HS-27A (cell line): ENCODE results near the gene STAT5A.
"Not testable (repeated sequence)": the region's sequence is repeated elsewhere in the genome, so short reads cannot be mapped to it uniquely, and the experiment has no call there.

ENCODE experiments used
- DNase-seq: peaks from one replicate; pipeline ENCODE4 v3.0.0-alpha.2; 2012; ENCODE audit warnings: low read depth, missing footprints

STAT5A gene

GRCh38 chr17:42287977-42288802 lies at the start of gene STAT5A:
Gene STAT5A (plus strand): TSS chr17:42288498. CDS start chr17:42289412, 914 bp downstream.
- no peak for DNase-seq

GRCh38 chr17:42239576-42239975 lies 48.7 kb upstream of the STAT5A start:
- DNase-seq: not testable (repeated sequence)

- DNase-seq: no peak
These were observed 48.1 kb upstream of the STAT5A start for GRCh38 chr17:42240201-42240600.

GRCh38 chr17:42240863-42241262 lies 47.4 kb upstream of the STAT5A start:
- not testable (repeated sequence) for DNase-seq

- DNase-seq: no peak
These were observed 46.4 kb upstream of the STAT5A start for GRCh38 chr17:42241871-42242270.

- no peak for DNase-seq
These were observed 44.8 kb upstream of the STAT5A start for GRCh38 chr17:42243493-42243982.

- not testable (repeated sequence) for DNase-seq
These were observed 44.2 kb upstream of the STAT5A start for GRCh38 chr17:42244116-42244515.

- not testable (repeated sequence) for DNase-seq
These were observed 43.1 kb upstream of the STAT5A start for GRCh38 chr17:42245183-42245582.

- DNase-seq: no peak
These were observed 41.8 kb upstream of the STAT5A start for GRCh38 chr17:42246515-42246914.

GRCh38 chr17:42247734-42248133 lies 40.6 kb upstream of the STAT5A start:
- DNase-seq: no peak

GRCh38 chr17:42248351-42249179 lies 39.7 kb upstream of the STAT5A start:
- DNase-seq: no peak

- DNase-seq: no peak
These were observed 38.4 kb upstream of the STAT5A start for GRCh38 chr17:42249681-42250446.

GRCh38 chr17:42251115-42251514 lies 37.2 kb upstream of the STAT5A start:
- DNase-seq: no peak

GRCh38 chr17:42252597-42253550 lies 35.4 kb upstream of the STAT5A start:
- DNase-seq: no peak

- DNase-seq: no peak
These were observed 34.7 kb upstream of the STAT5A start for GRCh38 chr17:42253578-42253977.

GRCh38 chr17:42255445-42255844 lies 32.9 kb upstream of the STAT5A start:
- DNase-seq: no peak

GRCh38 chr17:42260318-42260717 lies 28.0 kb upstream of the STAT5A start:
- DNase-seq: no peak

- not testable (repeated sequence) for DNase-seq
These were observed 23.9 kb upstream of the STAT5A start for GRCh38 chr17:42264366-42264765.

- DNase-seq: no peak
These were observed 21.8 kb upstream of the STAT5A start for GRCh38 chr17:42266462-42266861.

- DNase-seq: no peak
These were observed 21.2 kb upstream of the STAT5A start for GRCh38 chr17:42266918-42267766.
